H9 (cell line): ENCODE data around the gene L1TD1. TPM values are rescaled to one million over a fixed set of nuclear protein-coding genes. Genes with fewer than 3 reads are reported as not detected.

Experiments
- DNase-seq: peaks from one replicate; pipeline ENCODE4 v3.0.0-alpha.2; 2017
- H2AFZ ChIP-seq: one replicate; pipeline ENCODE4 v1.6.1; 2013; ENCODE audit warnings: mild to moderate bottlenecking, low read length, control low read depth, moderate library complexity
- H2AK5ac ChIP-seq: 2 replicates; pipeline ENCODE4 v1.6.1; 2013; ENCODE audit warnings: low read length, control low read depth, mixed read lengths; ENCODE audit not compliant: insufficient read length
- H2BK120ac ChIP-seq: one replicate; pipeline ENCODE4 v1.6.1; 2013; ENCODE audit warnings: low read depth, mild to moderate bottlenecking, low read length, control low read depth, inconsistent platforms; ENCODE audit not compliant: poor library complexity, severe bottlenecking
- H2BK12ac ChIP-seq: 2 replicates; pipeline ENCODE4 v1.6.1; 2013; ENCODE audit warnings: low read length, control low read depth, mixed read lengths, low read depth; ENCODE audit not compliant: insufficient read length
- H2BK15ac ChIP-seq: 2 replicates; pipeline ENCODE4 v1.6.1; 2013; ENCODE audit warnings: low read depth, low read length, control low read depth
- H2BK20ac ChIP-seq: one replicate; pipeline ENCODE4 v1.6.1; 2013; ENCODE audit warnings: low read depth, mild to moderate bottlenecking, low read length, control low read depth, inconsistent platforms; ENCODE audit not compliant: poor library complexity, severe bottlenecking
- H2BK5ac ChIP-seq: 2 replicates; pipeline ENCODE4 v1.6.1; 2013; ENCODE audit warnings: low read length, control low read depth, mixed read lengths; ENCODE audit not compliant: insufficient read length
- H3K14ac ChIP-seq: 2 replicates; pipeline ENCODE4 v1.6.1; 2013; ENCODE audit warnings: low read length, control low read depth; ENCODE audit not compliant: insufficient read depth
- H3K18ac ChIP-seq: 2 replicates; pipeline ENCODE4 v1.6.1; 2013; ENCODE audit warnings: low read depth, mild to moderate bottlenecking, mixed read lengths, low read length, control low read depth; ENCODE audit not compliant: insufficient read length
- H3K23ac ChIP-seq: 2 replicates; pipeline ENCODE4 v1.6.1; 2013; ENCODE audit warnings: low read length, control low read depth, mixed read lengths, low read depth; ENCODE audit not compliant: insufficient read length
- H3K23me2 ChIP-seq: 2 replicates; pipeline ENCODE4 v1.6.1; 2013; ENCODE audit warnings: low read depth, mild to moderate bottlenecking, mixed read lengths, low read length, control low read depth; ENCODE audit not compliant: insufficient read length, poor library complexity, severe bottlenecking
- H3K27ac ChIP-seq: 2 replicates; pipeline ENCODE4 v1.5.1; 2013; ENCODE audit warnings: low read length, control low read depth, mixed read lengths, low read depth; ENCODE audit not compliant: insufficient read length
- H3K27me3 ChIP-seq: 2 replicates; pipeline ENCODE4 v1.6.1; 2013; ENCODE audit warnings: low read length, control low read depth, inconsistent platforms; ENCODE audit not compliant: insufficient read depth
- H3K4ac ChIP-seq: 2 replicates; pipeline ENCODE4 v1.6.1; 2013; ENCODE audit warnings: low read depth, mild to moderate bottlenecking, control low read depth, inconsistent platforms, low read length, moderate library complexity
- H3K4me1 ChIP-seq: 2 replicates; pipeline ENCODE4 v1.6.1; 2013; ENCODE audit warnings: low read length, control low read depth, inconsistent platforms; ENCODE audit not compliant: insufficient read depth
- H3K4me2 ChIP-seq: 2 replicates; pipeline ENCODE4 v1.6.1; 2013; ENCODE audit warnings: low read length, control low read depth, mixed read lengths; ENCODE audit not compliant: insufficient read length, insufficient read depth
- H3K56ac ChIP-seq: 2 replicates; pipeline ENCODE4 v1.6.1; 2013; ENCODE audit warnings: low read depth, mild to moderate bottlenecking, mixed read lengths, low read length, control low read depth; ENCODE audit not compliant: insufficient read length
- H3K79me1 ChIP-seq: 2 replicates; pipeline ENCODE4 v1.6.1; 2013; ENCODE audit warnings: low read depth, mild to moderate bottlenecking, moderate library complexity, low read length, control low read depth, inconsistent platforms; ENCODE audit not compliant: insufficient read depth, poor library complexity, severe bottlenecking
- H3K79me2 ChIP-seq: 2 replicates; pipeline ENCODE4 v1.6.1; 2013; ENCODE audit warnings: low read length, control low read depth, inconsistent platforms; ENCODE audit not compliant: insufficient read depth
- H3K9ac ChIP-seq: 2 replicates; pipeline ENCODE4 v1.6.1; 2013; ENCODE audit warnings: low read length, control low read depth, mixed read lengths; ENCODE audit not compliant: insufficient read length; ENCODE audit errors: extremely low read depth
- H3K9me3 ChIP-seq: one replicate; pipeline ENCODE4 v1.6.1; 2013; ENCODE audit warnings: low read depth, low read length, inconsistent platforms; ENCODE audit not compliant: control insufficient read depth
- H3T11ph ChIP-seq: one replicate; pipeline ENCODE4 v1.6.1; 2013; ENCODE audit warnings: mild to moderate bottlenecking, low read length, control low read depth, inconsistent platforms
- H4K20me1 ChIP-seq: one replicate; pipeline ENCODE4 v1.6.1; 2013; ENCODE audit not compliant: control insufficient read depth, insufficient read length, insufficient read depth
- H4K5ac ChIP-seq: 2 replicates; pipeline ENCODE4 v1.6.1; 2013; ENCODE audit warnings: low read depth, mild to moderate bottlenecking, mixed read lengths, low read length, control low read depth; ENCODE audit not compliant: insufficient read length
- H4K8ac ChIP-seq: replicated peaks from 2 replicates; pipeline ENCODE4 v1.6.1; 2013; ENCODE audit warnings: low read length, control low read depth, mixed read lengths, low read depth; ENCODE audit not compliant: insufficient read length
- H4K91ac ChIP-seq: 2 replicates; pipeline ENCODE4 v1.6.1; 2013; ENCODE audit warnings: low read depth, mild to moderate bottlenecking, moderate library complexity, mixed read lengths, low read length, control low read depth; ENCODE audit not compliant: insufficient read length
- H3K27ac Mint-ChIP-seq, 3 experiments: 2 replicates in 2 of 3; 3 replicates in 1 of 3; pipeline ENCODE4 v1.8.0; 2020 to 2021; ENCODE audit warnings: mixed read lengths in 3 of 3, mild to moderate bottlenecking in 1 of 3, moderate library complexity in 1 of 3
- H3K27me3 Mint-ChIP-seq: 2 replicates; pipeline ENCODE4 v1.8.0; 2021; ENCODE audit warnings: low read depth, mild to moderate bottlenecking, moderate library complexity, mixed read lengths
- H3K36me3 Mint-ChIP-seq, 3 experiments: 2 replicates in 2 of 3; 3 replicates in 1 of 3; pipeline ENCODE4 v1.8.0; 2020 to 2021; ENCODE audit warnings: low read depth in 3 of 3, mixed read lengths in 3 of 3; ENCODE audit not compliant: insufficient read depth in 1 of 3
- H3K4me1 Mint-ChIP-seq, 2 experiments: 2 replicates each; pipeline ENCODE4 v1.8.0; 2020; ENCODE audit warnings: mixed read lengths in 2 of 2
- H3K4me3 Mint-ChIP-seq, 2 experiments: 2 replicates in 1 of 2; 3 replicates in 1 of 2; pipeline ENCODE4 v1.8.0; 2020 to 2021; ENCODE audit warnings: mild to moderate bottlenecking in 2 of 2, mixed read lengths in 2 of 2, moderate library complexity in 1 of 2
- H3K9me3 Mint-ChIP-seq, 2 experiments: 2 replicates in 1 of 2; 3 replicates in 1 of 2; pipeline ENCODE4 v1.8.0; 2020; ENCODE audit warnings: mild to moderate bottlenecking in 2 of 2, mixed read lengths in 2 of 2, moderate library complexity in 1 of 2
- WGBS: extraction: QIAGEN DNeasy Blood & Tissue Kit; methylation state at CpG from one replicate; pipeline ENCODE4 v1.1.7; 2013; ENCODE audit warnings: missing lambda C conversion rate, low lambda C conversion rate, mixed read lengths; ENCODE audit not compliant: insufficient read length; ENCODE audit errors: extremely low coverage; 5-methylcytosine and 5-hydroxymethylcytosine counted together
- total RNA-seq: library from RNA; stranded (reverse); gene quantifications from 2 replicates; pipeline ENCODE4 v1.2.1, GENCODE V29; 2021
- TF ChIP-seq, protein P1 (sequence below): fragments of 200-600 bp; sonication (generic); conservative IDR thresholded peaks from 3 replicates; pipeline ENCODE4 v1.8.0; 2021; ENCODE audit warnings: antibody characterized with exemption, mild to moderate bottlenecking

L1TD1 gene
- total RNA-seq, 1 experiment from 2014 or later: 422 TPM

DNA sequence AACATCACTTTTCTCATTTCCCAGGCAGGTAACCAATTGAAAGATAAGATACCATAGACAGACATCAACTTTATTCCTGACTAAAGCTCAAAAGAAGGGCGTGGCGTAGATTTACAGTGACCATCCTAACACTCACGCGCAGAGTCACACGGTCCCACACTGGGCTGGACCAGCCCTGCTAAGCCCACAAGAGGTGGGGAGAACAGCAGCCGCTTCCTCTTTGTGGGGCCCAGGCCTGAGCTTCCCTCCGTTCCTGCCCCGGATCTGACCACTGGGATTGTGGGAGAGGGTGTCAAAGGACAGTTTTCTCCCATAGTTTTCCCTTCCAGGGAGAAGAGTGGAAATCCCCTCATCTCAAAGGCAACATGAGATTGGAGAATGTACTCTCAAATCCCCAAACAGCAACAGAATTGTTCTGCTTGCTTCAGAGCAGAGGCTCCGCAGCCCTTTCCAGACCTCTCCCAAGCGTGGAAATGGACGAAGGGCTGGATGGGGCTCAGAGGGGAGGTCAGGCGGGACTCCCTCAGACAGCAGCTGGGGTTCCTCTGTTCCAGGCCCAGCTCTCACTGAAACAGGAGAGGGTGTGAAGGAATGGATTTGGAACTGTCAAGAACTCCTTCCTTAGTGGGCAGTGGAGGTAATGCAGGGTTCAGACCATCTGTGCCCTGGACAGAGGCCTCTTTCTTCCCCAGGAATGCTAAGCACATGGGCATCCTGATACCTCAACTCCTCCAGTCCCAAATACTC lies 33.7 kb downstream of the L1TD1 start:
- Histone ChIP-seq H2BK5ac (no peak overlapping the region), H2BK12ac (no peak overlapping the region), H3K27ac (no peak overlapping the region), H4K5ac (peak overlapping the region; percentile 64), H3K18ac (no peak overlapping the region), H3K79me1 (no peaks in the 10 kb centered on the region), H3K14ac (no peak overlapping the region; the same call in 1 of the 2 replicates), H3K4ac (no peak overlapping the region), H3K56ac (no peak overlapping the region), H4K91ac (no peak overlapping the region), H2AFZ (no peak overlapping the region), H3K9me3 (no peaks in the 10 kb centered on the region), H2BK20ac (no peak overlapping the region), H4K20me1 (no peaks in the 10 kb centered on the region), H3K23ac (no peak overlapping the region), H3K27me3 (no peaks in the 10 kb centered on the region), H3K4me2 (no peak overlapping the region), H2BK15ac (no peak overlapping the region), H3K79me2 (no peaks in the 10 kb centered on the region), H2BK120ac (no peak overlapping the region), H4K8ac (no peak overlapping the region), H3K9ac (no peak overlapping the region), H3K4me1 (peaks cover 4% of the 10 kb centered on the region; the same call in 1 of the 2 replicates), H2AK5ac (peak overlapping the region; percentile 56), H3T11ph (no peak overlapping the region), H3K23me2 (peaks cover 4% of the 10 kb centered on the region)
- TF ChIP-seq, protein P1, sequence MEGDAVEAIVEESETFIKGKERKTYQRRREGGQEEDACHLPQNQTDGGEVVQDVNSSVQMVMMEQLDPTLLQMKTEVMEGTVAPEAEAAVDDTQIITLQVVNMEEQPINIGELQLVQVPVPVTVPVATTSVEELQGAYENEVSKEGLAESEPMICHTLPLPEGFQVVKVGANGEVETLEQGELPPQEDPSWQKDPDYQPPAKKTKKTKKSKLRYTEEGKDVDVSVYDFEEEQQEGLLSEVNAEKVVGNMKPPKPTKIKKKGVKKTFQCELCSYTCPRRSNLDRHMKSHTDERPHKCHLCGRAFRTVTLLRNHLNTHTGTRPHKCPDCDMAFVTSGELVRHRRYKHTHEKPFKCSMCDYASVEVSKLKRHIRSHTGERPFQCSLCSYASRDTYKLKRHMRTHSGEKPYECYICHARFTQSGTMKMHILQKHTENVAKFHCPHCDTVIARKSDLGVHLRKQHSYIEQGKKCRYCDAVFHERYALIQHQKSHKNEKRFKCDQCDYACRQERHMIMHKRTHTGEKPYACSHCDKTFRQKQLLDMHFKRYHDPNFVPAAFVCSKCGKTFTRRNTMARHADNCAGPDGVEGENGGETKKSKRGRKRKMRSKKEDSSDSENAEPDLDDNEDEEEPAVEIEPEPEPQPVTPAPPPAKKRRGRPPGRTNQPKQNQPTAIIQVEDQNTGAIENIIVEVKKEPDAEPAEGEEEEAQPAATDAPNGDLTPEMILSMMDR: no peak
- Mint-ChIP-seq H3K4me3 (no peak overlapping the region), H3K4me1 (peaks cover 36 to 39% of the 10 kb centered on the region in 2 experiments), H3K27ac (peak overlapping the region in 2 of 3 experiments; percentile 95; a peak in 5 of 7 replicates), H3K36me3 (peaks cover 31 to 47% (median 39%) of the 10 kb centered on the region in 3 experiments), H3K27me3 (no peaks in the 10 kb centered on the region), H3K9me3 (no peaks in the 10 kb centered on the region)
- DNase-seq: no peak
- WGBS: no CpG with 5 or more reads among the region's 12 CpGs
